ENCODE measurements around the gene ACR. TPM values are rescaled to one million over a fixed set of nuclear protein-coding genes. Genes with fewer than 3 reads are reported as not detected.

ACR gene
- total RNA-seq, 2 experiments from 2014 or later, result not detected

DNA sequence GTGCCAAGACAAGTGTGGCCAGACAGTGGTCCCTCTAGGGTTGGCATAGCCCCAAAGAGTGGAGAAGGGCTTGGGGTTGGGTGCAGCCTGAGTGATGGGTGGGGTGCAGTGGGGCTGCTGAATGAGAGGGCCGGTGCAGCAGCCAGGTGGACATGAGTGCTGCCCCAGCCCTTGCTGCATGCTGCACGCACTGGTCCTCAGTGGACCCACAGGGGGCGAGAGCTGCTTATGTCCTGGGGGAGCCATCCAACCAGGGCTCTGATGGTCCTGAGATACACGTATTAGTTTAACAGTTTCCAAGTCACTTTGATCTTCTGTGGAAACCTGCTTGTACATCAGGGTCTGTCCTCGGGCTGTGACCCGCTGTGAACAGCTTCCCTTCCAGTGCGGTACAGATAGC, 23.9 kb upstream of the ACR start:
- intact Hi-C loops (cut with micrococcal nuclease), result no loop called here
- Mint-ChIP-seq H3K36me3 (ENCODE audit: low read depth) (no peaks in the 10 kb centered on the region), H3K9me3 (no peaks in the 10 kb centered on the region), H3K27me3 (no peaks in the 10 kb centered on the region), H3K4me1 (ENCODE audit: low read depth) (no peaks in the 10 kb centered on the region), H3K4me3 (no peak overlapping the region), H3K27ac (no peak overlapping the region)
- TF ChIP-seq, protein P1, sequence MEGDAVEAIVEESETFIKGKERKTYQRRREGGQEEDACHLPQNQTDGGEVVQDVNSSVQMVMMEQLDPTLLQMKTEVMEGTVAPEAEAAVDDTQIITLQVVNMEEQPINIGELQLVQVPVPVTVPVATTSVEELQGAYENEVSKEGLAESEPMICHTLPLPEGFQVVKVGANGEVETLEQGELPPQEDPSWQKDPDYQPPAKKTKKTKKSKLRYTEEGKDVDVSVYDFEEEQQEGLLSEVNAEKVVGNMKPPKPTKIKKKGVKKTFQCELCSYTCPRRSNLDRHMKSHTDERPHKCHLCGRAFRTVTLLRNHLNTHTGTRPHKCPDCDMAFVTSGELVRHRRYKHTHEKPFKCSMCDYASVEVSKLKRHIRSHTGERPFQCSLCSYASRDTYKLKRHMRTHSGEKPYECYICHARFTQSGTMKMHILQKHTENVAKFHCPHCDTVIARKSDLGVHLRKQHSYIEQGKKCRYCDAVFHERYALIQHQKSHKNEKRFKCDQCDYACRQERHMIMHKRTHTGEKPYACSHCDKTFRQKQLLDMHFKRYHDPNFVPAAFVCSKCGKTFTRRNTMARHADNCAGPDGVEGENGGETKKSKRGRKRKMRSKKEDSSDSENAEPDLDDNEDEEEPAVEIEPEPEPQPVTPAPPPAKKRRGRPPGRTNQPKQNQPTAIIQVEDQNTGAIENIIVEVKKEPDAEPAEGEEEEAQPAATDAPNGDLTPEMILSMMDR (IDR thresholded peaks at IDR 0.05), result no peak
- ATAC-seq (no peak), DNase-seq (no peak)
- POLR2A ChIA-PET, result no interaction called here
- CTCF ChIA-PET, result interaction anchor here (0.8 kb wide), 1 partner anchor 19 kb away, joined by 3 read pairs; no protein-coding TSS in a partner anchor

DNA sequence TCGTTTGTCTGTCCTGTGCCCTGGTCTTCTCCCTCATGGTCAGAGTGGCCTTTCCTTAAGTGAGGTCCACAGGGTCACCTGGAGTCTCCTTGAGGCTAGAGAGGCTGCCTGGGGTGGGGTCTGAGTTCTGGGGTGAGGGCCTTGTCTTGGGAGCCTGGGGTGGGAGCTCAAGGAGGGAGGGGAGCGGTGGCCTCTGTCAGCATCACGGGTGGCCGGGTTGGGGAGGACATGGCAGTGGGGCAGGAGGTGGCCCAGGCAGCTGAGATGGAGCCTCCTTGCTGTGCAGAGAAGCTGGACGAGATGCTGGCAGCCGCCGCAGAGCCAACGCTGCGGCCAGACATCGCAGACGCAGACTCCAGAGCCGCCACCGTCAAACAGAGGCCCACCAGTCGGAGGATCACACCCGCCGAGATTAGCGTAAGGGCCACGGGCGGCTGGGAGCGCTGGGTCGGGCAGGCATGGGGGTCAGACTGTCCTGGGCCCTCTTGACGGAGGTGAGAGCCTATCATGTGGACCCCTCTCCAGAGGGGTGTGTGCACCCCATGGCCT, 23.3 kb upstream of the ACR start:
- Mint-ChIP-seq H3K27ac (no peak overlapping the region), H3K27me3 (no peaks in the 10 kb centered on the region), H3K4me1 (ENCODE audit: low read depth) (no peaks in the 10 kb centered on the region), H3K4me3 (no peak overlapping the region), H3K9me3 (no peaks in the 10 kb centered on the region), H3K36me3 (ENCODE audit: low read depth) (no peaks in the 10 kb centered on the region)
- intact Hi-C loops (cut with micrococcal nuclease), result no loop called here
- DNase-seq (no peak), ATAC-seq (no peak)
- ChIA-PET CTCF (interaction anchor here (0.8 kb wide), 1 partner anchor 18 kb away, joined by 3 read pairs; no protein-coding TSS in a partner anchor), POLR2A (no interaction called here)
- TF ChIP-seq, protein P1 (IDR thresholded peaks at IDR 0.05), result no peak

DNA sequence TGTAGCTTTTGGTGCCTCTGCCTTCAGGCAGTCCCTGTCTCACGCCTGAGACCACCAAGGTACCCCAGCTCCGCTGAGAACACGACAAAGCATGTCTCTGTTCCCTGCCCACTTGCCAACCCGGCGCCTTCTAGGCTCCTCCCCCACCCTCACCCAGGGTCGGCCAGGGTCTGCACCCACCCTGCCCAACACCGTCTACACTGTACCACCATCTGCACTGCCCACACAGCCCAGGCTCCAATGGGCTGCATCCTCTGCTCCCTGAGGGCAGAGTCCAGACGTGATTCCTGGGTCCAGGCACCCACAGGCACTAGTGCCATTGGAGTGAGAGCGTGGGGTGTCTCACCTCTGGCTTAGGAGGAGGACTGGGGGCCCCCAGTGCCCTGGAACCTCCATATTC, 22.8 kb upstream of the ACR start:
- no peak overlapping the region for H3K4me3 Mint-ChIP-seq
- no peak overlapping the region for H3K27ac Mint-ChIP-seq

DNA sequence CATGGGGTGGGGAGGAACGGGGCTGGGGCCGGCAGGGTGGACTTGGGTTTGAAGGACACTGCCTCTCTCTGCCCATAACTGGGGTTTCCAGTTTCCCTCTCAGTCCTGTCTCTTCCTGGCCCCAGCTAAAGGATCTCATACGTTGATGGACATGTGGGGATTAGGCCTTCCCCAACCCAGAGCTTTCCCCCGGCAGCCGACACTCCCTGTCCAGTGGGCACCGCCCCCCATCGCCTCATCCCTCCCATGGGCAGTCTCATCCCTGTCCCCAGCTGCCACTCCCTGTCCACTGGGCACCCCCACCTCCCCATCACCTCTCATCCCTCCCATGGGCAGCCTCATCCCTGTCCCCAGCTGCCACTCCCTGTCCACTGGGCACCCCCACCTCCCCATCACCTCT, 22.2 kb upstream of the ACR start:
- no peaks in the 10 kb centered on the region for H3K9me3 Mint-ChIP-seq
- H3K4me3 Mint-ChIP-seq, result no peak overlapping the region
- intact Hi-C loops (cut with micrococcal nuclease), result no loop called here
- TF ChIP-seq, protein P1 (IDR thresholded peaks at IDR 0.05), result no peak
- POLR2A ChIA-PET, result no interaction called here
- no peaks in the 10 kb centered on the region for H3K27me3 Mint-ChIP-seq
- H3K36me3 Mint-ChIP-seq (ENCODE audit: low read depth), result no peaks in the 10 kb centered on the region
- DNase-seq (no peak), ATAC-seq (no peak)
- CTCF ChIA-PET, result no interaction called here
- no peaks in the 10 kb centered on the region for H3K4me1 Mint-ChIP-seq (ENCODE audit: low read depth)
- H3K27ac Mint-ChIP-seq, result no peak overlapping the region

More for the DNA sequence above, 22.8 kb upstream of the ACR start:
- no peak for DNase-seq
- CTCF ChIA-PET, result no interaction called here
- H3K4me1 Mint-ChIP-seq (ENCODE audit: low read depth), result no peaks in the 10 kb centered on the region
- TF ChIP-seq, protein P1 (IDR thresholded peaks at IDR 0.05), result no peak
- H3K27me3 Mint-ChIP-seq, result no peaks in the 10 kb centered on the region
- intact Hi-C loops (cut with micrococcal nuclease), result no loop called here
- no peaks in the 10 kb centered on the region for H3K36me3 Mint-ChIP-seq (ENCODE audit: low read depth)
- POLR2A ChIA-PET, result no interaction called here
- ATAC-seq, result no peak
- no peaks in the 10 kb centered on the region for H3K9me3 Mint-ChIP-seq

DNA sequence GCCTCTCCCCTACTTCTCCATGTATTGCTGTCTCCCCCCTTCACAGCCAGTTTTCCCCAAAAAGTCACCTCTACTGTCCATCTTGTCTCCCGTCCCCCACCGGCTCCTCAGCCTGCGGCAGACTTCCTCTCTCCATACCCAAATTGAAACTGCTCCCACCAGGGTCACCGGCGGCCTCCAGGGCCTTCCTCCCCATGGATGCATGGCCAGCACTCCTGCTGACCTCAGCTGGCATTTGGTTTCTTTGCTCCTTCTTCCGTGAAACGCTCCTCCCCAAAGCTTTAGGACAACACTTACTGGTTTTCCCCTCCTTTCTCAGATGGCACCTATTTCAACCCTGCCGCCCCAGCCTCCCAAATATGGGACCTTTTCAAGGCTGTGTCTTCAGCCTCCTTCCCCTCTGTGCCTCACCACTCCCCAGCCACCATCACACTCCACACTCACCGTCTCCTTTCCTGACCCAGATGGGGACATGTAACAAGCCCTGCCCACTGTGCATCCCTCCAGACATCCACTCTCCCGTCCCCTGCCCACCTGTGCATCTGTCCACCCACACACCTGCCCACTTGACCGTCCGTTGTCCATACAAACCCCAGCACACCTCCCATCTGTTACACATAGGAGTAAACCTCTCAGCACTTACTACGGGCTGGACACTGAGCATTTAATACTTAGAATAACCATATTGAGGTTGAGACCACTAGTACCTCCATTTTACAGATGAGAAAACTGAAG, 21.5 kb upstream of the ACR start:
- intact Hi-C loops (cut with micrococcal nuclease), result no loop called here
- CTCF ChIA-PET, result no interaction called here
- no peaks in the 10 kb centered on the region for H3K27me3 Mint-ChIP-seq
- DNase-seq (no peak), ATAC-seq (no peak)
- H3K9me3 Mint-ChIP-seq, result no peaks in the 10 kb centered on the region
- H3K27ac Mint-ChIP-seq, result no peak overlapping the region
- TF ChIP-seq, protein P1 (IDR thresholded peaks at IDR 0.05), result no peak
- POLR2A ChIA-PET, result no interaction called here
- no peak overlapping the region for H3K4me3 Mint-ChIP-seq
- H3K36me3 Mint-ChIP-seq (ENCODE audit: low read depth), result no peaks in the 10 kb centered on the region
- H3K4me1 Mint-ChIP-seq (ENCODE audit: low read depth), result no peaks in the 10 kb centered on the region

All from activated CD8-positive, alpha-beta T cell treated with anti-CD3 and anti-CD28 coated beads for 36 hours (primary cell).